ENCODE results near the gene MMRN1. TPM values are rescaled to one million over a fixed set of nuclear protein-coding genes. Genes with fewer than 3 reads are reported as not detected.

MMRN1 gene, protein sequence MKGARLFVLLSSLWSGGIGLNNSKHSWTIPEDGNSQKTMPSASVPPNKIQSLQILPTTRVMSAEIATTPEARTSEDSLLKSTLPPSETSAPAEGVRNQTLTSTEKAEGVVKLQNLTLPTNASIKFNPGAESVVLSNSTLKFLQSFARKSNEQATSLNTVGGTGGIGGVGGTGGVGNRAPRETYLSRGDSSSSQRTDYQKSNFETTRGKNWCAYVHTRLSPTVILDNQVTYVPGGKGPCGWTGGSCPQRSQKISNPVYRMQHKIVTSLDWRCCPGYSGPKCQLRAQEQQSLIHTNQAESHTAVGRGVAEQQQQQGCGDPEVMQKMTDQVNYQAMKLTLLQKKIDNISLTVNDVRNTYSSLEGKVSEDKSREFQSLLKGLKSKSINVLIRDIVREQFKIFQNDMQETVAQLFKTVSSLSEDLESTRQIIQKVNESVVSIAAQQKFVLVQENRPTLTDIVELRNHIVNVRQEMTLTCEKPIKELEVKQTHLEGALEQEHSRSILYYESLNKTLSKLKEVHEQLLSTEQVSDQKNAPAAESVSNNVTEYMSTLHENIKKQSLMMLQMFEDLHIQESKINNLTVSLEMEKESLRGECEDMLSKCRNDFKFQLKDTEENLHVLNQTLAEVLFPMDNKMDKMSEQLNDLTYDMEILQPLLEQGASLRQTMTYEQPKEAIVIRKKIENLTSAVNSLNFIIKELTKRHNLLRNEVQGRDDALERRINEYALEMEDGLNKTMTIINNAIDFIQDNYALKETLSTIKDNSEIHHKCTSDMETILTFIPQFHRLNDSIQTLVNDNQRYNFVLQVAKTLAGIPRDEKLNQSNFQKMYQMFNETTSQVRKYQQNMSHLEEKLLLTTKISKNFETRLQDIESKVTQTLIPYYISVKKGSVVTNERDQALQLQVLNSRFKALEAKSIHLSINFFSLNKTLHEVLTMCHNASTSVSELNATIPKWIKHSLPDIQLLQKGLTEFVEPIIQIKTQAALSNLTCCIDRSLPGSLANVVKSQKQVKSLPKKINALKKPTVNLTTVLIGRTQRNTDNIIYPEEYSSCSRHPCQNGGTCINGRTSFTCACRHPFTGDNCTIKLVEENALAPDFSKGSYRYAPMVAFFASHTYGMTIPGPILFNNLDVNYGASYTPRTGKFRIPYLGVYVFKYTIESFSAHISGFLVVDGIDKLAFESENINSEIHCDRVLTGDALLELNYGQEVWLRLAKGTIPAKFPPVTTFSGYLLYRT
- not detected in 3 replicates for polyA plus RNA-seq
- 0.85 TPM for polyA plus RNA-seq (2011; ENCODE audit: low read depth)
- polyA plus RNA-seq (2011; cell fraction: cytosol; rRNA removed): not detected in 2 replicates
- polyA plus RNA-seq (2011; cell fraction: nucleus; rRNA removed): not detected in 2 replicates
- polyA plus RNA-seq (2012; ENCODE audit: low replicate concordance): 0.11 TPM in 1 of 2 replicates, not detected in the other
- polyA minus RNA-seq: not detected in 3 replicates
- not detected for polyA minus RNA-seq (2011; cell fraction: cytosol; rRNA and poly(A)+ RNA removed)
- not detected in 2 replicates for polyA minus RNA-seq (2011; cell fraction: nucleus; rRNA and poly(A)+ RNA removed)

DNA sequence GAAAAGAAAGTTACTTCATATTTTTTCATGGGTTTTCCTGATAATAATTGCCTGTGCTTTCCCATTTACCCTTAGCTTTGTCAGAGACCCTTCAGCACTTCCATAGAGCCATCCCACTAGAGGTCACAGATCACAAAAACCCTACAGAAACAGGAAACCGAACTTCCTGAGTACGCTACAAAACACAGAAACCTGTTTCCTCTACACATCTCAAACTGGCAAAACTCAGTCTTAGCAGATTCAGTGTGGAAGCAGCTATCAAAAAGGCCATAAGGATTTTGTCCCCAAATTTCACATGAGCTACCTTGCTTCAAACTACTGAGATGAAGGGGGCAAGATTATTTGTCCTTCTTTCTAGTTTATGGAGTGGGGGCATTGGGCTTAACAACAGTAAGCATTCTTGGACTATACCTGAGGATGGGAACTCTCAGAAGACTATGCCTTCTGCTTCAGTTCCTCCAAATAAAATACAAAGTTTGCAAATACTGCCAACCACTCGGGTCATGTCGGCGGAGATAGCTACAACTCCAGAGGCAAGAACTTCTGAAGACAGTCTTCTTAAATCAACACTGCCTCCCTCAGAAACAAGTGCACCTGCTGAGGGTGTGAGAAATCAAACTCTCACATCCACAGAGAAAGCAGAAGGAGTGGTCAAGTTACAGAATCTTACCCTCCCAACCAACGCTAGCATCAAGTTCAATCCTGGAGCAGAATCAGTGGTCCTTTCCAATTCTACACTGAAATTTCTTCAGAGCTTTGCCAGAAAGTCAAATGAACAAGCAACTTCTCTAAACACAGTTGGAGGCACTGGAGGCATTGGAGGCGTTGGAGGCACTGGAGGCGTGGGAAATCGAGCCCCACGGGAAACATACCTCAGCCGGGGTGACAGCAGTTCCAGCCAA is at the start of gene MMRN1:
MMRN1 (plus strand) TSS at position 206 of the 902 bp plus-strand sequence; CDS start at position 324, 118 bp downstream.
- TF ChIP-seq, protein P1, sequence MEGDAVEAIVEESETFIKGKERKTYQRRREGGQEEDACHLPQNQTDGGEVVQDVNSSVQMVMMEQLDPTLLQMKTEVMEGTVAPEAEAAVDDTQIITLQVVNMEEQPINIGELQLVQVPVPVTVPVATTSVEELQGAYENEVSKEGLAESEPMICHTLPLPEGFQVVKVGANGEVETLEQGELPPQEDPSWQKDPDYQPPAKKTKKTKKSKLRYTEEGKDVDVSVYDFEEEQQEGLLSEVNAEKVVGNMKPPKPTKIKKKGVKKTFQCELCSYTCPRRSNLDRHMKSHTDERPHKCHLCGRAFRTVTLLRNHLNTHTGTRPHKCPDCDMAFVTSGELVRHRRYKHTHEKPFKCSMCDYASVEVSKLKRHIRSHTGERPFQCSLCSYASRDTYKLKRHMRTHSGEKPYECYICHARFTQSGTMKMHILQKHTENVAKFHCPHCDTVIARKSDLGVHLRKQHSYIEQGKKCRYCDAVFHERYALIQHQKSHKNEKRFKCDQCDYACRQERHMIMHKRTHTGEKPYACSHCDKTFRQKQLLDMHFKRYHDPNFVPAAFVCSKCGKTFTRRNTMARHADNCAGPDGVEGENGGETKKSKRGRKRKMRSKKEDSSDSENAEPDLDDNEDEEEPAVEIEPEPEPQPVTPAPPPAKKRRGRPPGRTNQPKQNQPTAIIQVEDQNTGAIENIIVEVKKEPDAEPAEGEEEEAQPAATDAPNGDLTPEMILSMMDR (optimal IDR thresholded peaks at IDR 0.05 in 1 of 3, IDR thresholded peaks at IDR 0.05 in 1 of 3, conservative IDR thresholded peaks at IDR 0.05 in 1 of 3; ENCODE audit: extremely low read depth in 1 of 3, insufficient read depth in 2 of 3, low read length in 3 of 3): no peak
- no peak for TF ChIP-seq EZH2 (IDR thresholded peaks at IDR 0.05; ENCODE audit: low read length)
- no peaks in the 10 kb centered on the region for H4K20me1 ChIP-seq (ENCODE audit: control insufficient read depth, extremely low read depth, insufficient read depth, low read length)
- peaks cover 9% of the 10 kb centered on the region for H3K27me3 ChIP-seq (ENCODE audit: control insufficient read depth, extremely low read depth, insufficient read depth, low read length)
- no peak for FAIRE-seq
- H3K4me2 ChIP-seq (ENCODE audit: control insufficient read depth, extremely low read depth, insufficient read depth, low read depth, low read length): no peak within 1 kb of the TSS
- H3K27ac ChIP-seq (ENCODE audit: control insufficient read depth, insufficient read depth, low read length): no peak within 1 kb of the TSS
- dilution Hi-C loops (cut with MboI; ENCODE audit: extremely low pct_ligation_motif_present, low sequenced_read_pairs): no loop called here
- no peak within 1 kb of the TSS for H2AFZ ChIP-seq (ENCODE audit: control insufficient read depth, low read length)
- no peaks in the 10 kb centered on the region for H3K4me1 ChIP-seq (ENCODE audit: control insufficient read depth, extremely low read depth, insufficient read depth, low read length)
- no peaks in the 10 kb centered on the region for H3K79me2 ChIP-seq (ENCODE audit: control insufficient read depth, insufficient read depth, low read length)
- H3K9me3 ChIP-seq (ENCODE audit: control insufficient read depth, low read depth, low read length): no peaks in the 10 kb centered on the region
- H3K9me1 ChIP-seq (ENCODE audit: control insufficient read depth, extremely low read depth, insufficient read depth, low read length): no peaks in the 10 kb centered on the region
- H3K36me3 ChIP-seq (ENCODE audit: control insufficient read depth in 2 of 2, extremely low read depth in 1 of 2, insufficient read depth in 2 of 2, low read length in 2 of 2): no peaks in the 10 kb centered on the region
- H3K4me3 ChIP-seq (ENCODE audit: control insufficient read depth in 2 of 3, extremely low read depth in 1 of 3, insufficient read depth in 2 of 3, low read depth in 1 of 3, low read length in 3 of 3): no peak within 1 kb of the TSS
- no peak for DNase-seq (ENCODE audit: low read depth, low spot score)
- no peak within 1 kb of the TSS for H3K9ac ChIP-seq (ENCODE audit: control insufficient read depth, extremely low read depth, insufficient read depth, low read length)
